OCI-LY7 (cell line): Measurements from ENCODE around the gene C8G. TPM values are rescaled to one million over a fixed set of nuclear protein-coding genes. Genes with fewer than 3 reads are reported as not detected.

ENCODE experiments used
- BruUV-seq: library from RNA; stranded (reverse); fragments of 400-500 nt; replicated peaks from 2 replicates; lab custom pipeline; 2021; lab: Mats Ljungman, UMichigan
- CTCF ChIA-PET: fragments of 300-600 bp; sonication (Branson Sonifier 250); formaldehyde crosslinking; loops from one replicate; lab custom pipeline; 2022; ENCODE audit warnings: antibody characterized with exemption; ENCODE audit not compliant: unreplicated experiment; lab: Charles Lee
- POLR2A ChIA-PET: fragments of 300-600 bp; sonication (Branson Sonifier 250); formaldehyde crosslinking; loops from one replicate; lab custom pipeline; 2022; ENCODE audit warnings: antibody characterized with exemption; lab: Charles Lee
- DNase-seq: peaks from one replicate; pipeline ENCODE4 v3.0.0-alpha.2; 2015; ENCODE audit warnings: low spot score
- H2AFZ ChIP-seq: fragments of 200-600 bp; sonication (generic), shearing (Covaris generic); 2 replicates; pipeline ENCODE4 v1.6.1; 2014; ENCODE audit warnings: mild to moderate bottlenecking, antibody characterized with exemption, low read length, moderate library complexity
- H3K27ac ChIP-seq: fragments of 200-600 bp; sonication (generic); 2 replicates; pipeline ENCODE4 v1.5.1; 2014; ENCODE audit warnings: mixed run types, low read depth, mild to moderate bottlenecking, moderate library complexity, low read length, inconsistent platforms; ENCODE audit not compliant: poor library complexity, severe bottlenecking
- H3K36me3 ChIP-seq: fragments of 200-600 bp; sonication (generic); 2 replicates; pipeline ENCODE4 v1.6.1; 2014; ENCODE audit warnings: mild to moderate bottlenecking, antibody characterized with exemption, low read length, moderate library complexity, mixed read lengths; ENCODE audit not compliant: insufficient read depth
- H3K4me1 ChIP-seq: fragments of 200-600 bp; sonication (generic); 2 replicates; pipeline ENCODE4 v1.5.1; 2014; ENCODE audit warnings: mild to moderate bottlenecking, low read length; ENCODE audit not compliant: insufficient read depth, poor library complexity, severe bottlenecking
- H3K4me2 ChIP-seq: fragments of 200-600 bp; sonication (generic); 2 replicates; pipeline ENCODE4 v1.6.1; 2014; ENCODE audit warnings: mild to moderate bottlenecking, low read length
- H3K4me3 ChIP-seq: fragments of 200-600 bp; sonication (generic); 2 replicates; pipeline ENCODE4 v1.5.1; 2014; ENCODE audit warnings: mild to moderate bottlenecking, low read depth, low read length; ENCODE audit not compliant: poor library complexity, severe bottlenecking
- H3K79me2 ChIP-seq: fragments of 200-600 bp; sonication (generic); 2 replicates; pipeline ENCODE4 v1.6.1; 2016; ENCODE audit warnings: low read depth, mild to moderate bottlenecking, low read length, moderate library complexity, mixed read lengths; ENCODE audit not compliant: insufficient read depth
- H3K9me2 ChIP-seq: fragments of 200-600 bp; sonication (generic); 2 replicates; pipeline ENCODE4 v1.6.1; 2016; ENCODE audit warnings: mild to moderate bottlenecking, low read length, mixed read lengths; ENCODE audit not compliant: insufficient read depth
- H3K9me3 ChIP-seq: fragments of 200-600 bp; sonication (generic); 2 replicates; pipeline ENCODE4 v1.6.1; 2014; ENCODE audit warnings: mild to moderate bottlenecking, mixed run types, low read length, mixed read lengths
- H4K20me1 ChIP-seq: fragments of 200-600 bp; sonication (generic); 2 replicates; pipeline ENCODE4 v1.6.1; 2014; ENCODE audit warnings: mild to moderate bottlenecking, antibody characterized with exemption, low read length, moderate library complexity, mixed read lengths; ENCODE audit not compliant: insufficient read depth
- CTCF ChIP-seq: fragments of 200-600 bp; sonication (generic); conservative IDR thresholded peaks from 2 replicates; pipeline ENCODE4 v1.5.1; 2014; ENCODE audit warnings: mild to moderate bottlenecking, antibody characterized with exemption, low read length, moderate library complexity, mixed read lengths
- EZH2phosphoT487 ChIP-seq: fragments of 200-600 bp; sonication (generic); IDR thresholded peaks from 2 replicates; pipeline ENCODE4 v1.6.1; 2018; ENCODE audit warnings: low read depth, borderline replicate concordance, mild to moderate bottlenecking, mixed run types, antibody characterized with exemption, low read length, moderate library complexity, mixed read lengths
- intact Hi-C: fragments of 100-400 bp; cut with micrococcal nuclease; formaldehyde crosslinking; loops from one replicate; pipeline ENCODE4 v1.10.0; 2022; ENCODE audit not compliant: unreplicated experiment
- total RNA-seq, 2 experiments: library from RNA; depleted of rRNA in 1 of 2; stranded (reverse); fragments of >200 nt in 1 of 2; shearing (Covaris generic) in 1 of 2; gene quantifications; 2 replicates each; pipeline ENCODE4 v1.2.3, GENCODE V29; 2014 to 2022

C8G gene
- total RNA-seq, 2 experiments from 2014 or later = 0.95 to 2.2 TPM

GRCh38 chr9:136952876-136953770 lies 8.1 kb downstream of the C8G start:
- intact Hi-C loops = no loop called here
- no peaks in the 10 kb centered on the region for H3K9me2 ChIP-seq
- no peak overlapping the region for H3K4me2 ChIP-seq
- no TSS peak for BruUV-seq
- H3K4me1 ChIP-seq = peaks cover 16% of the 10 kb centered on the region
- H3K36me3 ChIP-seq = no peaks in the 10 kb centered on the region
- no peaks in the 10 kb centered on the region for H3K9me3 ChIP-seq
- DNase-seq = no peak
- ChIA-PET POLR2A (interaction anchor here (0.6 kb wide), 1 partner anchor 143 kb away, joined by 3 read pairs; no protein-coding TSS in a partner anchor), CTCF (interaction anchor here (0.7 kb wide), 1 partner anchor 22 kb away, joined by 9 read pairs; no protein-coding TSS in a partner anchor)
- H3K4me3 ChIP-seq = no peak overlapping the region
- H3K27ac ChIP-seq = no peak overlapping the region
- no peaks in the 10 kb centered on the region for H4K20me1 ChIP-seq
- H2AFZ ChIP-seq = no peak overlapping the region
- no peak for TF ChIP-seq CTCF
- no peak for TF ChIP-seq EZH2phosphoT487
- no peaks in the 10 kb centered on the region for H3K79me2 ChIP-seq

- peaks cover 12% of the 10 kb centered on the region for H3K4me1 ChIP-seq
- H4K20me1 ChIP-seq = no peaks in the 10 kb centered on the region
- no peaks in the 10 kb centered on the region for H3K9me2 ChIP-seq
- POLR2A ChIA-PET = no interaction called here
- no peaks in the 10 kb centered on the region for H3K79me2 ChIP-seq
- no peak overlapping the region for H3K4me3 ChIP-seq
- no peaks in the 10 kb centered on the region for H3K9me3 ChIP-seq
- intact Hi-C loops = no loop called here
- CTCF ChIA-PET = no interaction called here
- H3K27ac ChIP-seq = no peak overlapping the region
- TF ChIP-seq CTCF = no peak
- no peak for TF ChIP-seq EZH2phosphoT487
- no peaks in the 10 kb centered on the region for H3K36me3 ChIP-seq
- BruUV-seq = no TSS peak
- no peak overlapping the region for H2AFZ ChIP-seq
- H3K4me2 ChIP-seq = no peak overlapping the region
- no peak for DNase-seq
Observed at GRCh38 chr9:136953771-136954269, 8.8 kb downstream of the C8G start.
